GM12875 (cell line): ENCODE data around the gene BACE2.
"Not testable (repeated sequence)": the region's sequence is repeated elsewhere in the genome, so short reads cannot be mapped to it uniquely, and the experiment has no call there.

ENCODE experiments used
- H3K4me3 ChIP-seq: one replicate; pipeline ENCODE4 v1.5.1; 2011; ENCODE audit warnings: low read depth, low read length, control low read depth
- TF ChIP-seq, protein P1 (sequence below): IDR thresholded peaks from 2 replicates; pipeline ENCODE4 v1.5.1; 2011; ENCODE audit warnings: low read depth, mild to moderate bottlenecking, control low read depth, inconsistent platforms, low read length, moderate library complexity, borderline replicate concordance; ENCODE audit not compliant: insufficient read depth

The BACE2 gene

DNA sequence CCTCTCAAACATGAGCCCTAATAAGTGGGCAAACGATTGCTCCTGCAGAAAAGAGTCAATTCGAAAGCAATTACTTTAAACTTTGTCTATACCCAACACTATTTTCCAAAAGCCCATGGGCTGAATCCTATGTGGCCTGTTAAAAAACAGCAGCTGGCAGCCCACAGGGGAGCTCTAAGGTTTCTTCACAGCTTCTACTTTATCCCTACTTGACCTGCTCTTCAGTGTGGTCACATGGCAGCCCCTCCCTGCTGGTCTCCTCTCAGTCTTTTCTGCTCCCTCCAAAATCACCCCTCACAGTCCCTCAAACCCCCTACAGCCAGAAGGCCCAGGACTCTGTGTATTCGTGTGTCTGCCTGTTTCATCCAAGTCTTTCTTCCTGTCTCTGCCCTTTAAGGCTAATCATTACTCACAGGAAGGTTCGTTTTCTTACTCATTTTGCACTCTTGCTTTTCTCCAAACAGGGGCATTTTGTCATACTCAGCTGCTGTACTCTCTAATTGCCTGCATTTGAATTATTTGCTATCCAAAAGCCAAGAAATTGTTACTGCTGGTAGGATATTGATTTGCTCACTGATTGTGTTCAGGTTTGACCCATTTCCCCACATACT is 86.2 kb downstream of the BACE2 start:
- no peak overlapping the region for H3K4me3 ChIP-seq
- TF ChIP-seq, protein P1, sequence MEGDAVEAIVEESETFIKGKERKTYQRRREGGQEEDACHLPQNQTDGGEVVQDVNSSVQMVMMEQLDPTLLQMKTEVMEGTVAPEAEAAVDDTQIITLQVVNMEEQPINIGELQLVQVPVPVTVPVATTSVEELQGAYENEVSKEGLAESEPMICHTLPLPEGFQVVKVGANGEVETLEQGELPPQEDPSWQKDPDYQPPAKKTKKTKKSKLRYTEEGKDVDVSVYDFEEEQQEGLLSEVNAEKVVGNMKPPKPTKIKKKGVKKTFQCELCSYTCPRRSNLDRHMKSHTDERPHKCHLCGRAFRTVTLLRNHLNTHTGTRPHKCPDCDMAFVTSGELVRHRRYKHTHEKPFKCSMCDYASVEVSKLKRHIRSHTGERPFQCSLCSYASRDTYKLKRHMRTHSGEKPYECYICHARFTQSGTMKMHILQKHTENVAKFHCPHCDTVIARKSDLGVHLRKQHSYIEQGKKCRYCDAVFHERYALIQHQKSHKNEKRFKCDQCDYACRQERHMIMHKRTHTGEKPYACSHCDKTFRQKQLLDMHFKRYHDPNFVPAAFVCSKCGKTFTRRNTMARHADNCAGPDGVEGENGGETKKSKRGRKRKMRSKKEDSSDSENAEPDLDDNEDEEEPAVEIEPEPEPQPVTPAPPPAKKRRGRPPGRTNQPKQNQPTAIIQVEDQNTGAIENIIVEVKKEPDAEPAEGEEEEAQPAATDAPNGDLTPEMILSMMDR, result no peak

GRCh38 chr21:41255190-41255589 is 87.2 kb downstream of the BACE2 start:
- TF ChIP-seq, protein P1, result no peak
- no peak overlapping the region for H3K4me3 ChIP-seq

- H3K4me3 ChIP-seq, result not testable (repeated sequence)
Observed at GRCh38 chr21:41256231-41256630, 88.3 kb downstream of the BACE2 start.

GRCh38 chr21:41256771-41257702 is 89.1 kb downstream of the BACE2 start:
- H3K4me3 ChIP-seq, result no peak overlapping the region
- TF ChIP-seq, protein P1, result no peak

DNA sequence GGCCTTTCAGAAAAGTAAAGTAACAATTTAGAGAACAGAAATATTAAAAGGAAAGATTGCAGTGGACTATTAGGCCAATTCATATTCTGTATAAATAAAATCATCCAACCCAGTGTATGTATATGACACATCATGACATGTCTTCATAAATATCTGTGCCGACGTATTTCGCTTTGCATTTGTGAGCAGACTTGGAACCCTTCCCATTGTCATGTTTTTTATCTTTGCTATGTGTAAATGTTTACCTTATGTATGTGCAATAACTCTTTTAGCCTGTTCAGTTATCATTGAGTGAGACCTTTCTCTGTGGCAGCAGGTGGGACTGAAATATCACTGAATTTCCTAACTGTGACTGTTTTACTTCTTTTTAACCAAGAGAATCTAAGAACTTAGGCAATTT is 90.7 kb downstream of the BACE2 start:
- TF ChIP-seq, protein P1, result no peak
- H3K4me3 ChIP-seq, result no peak overlapping the region

DNA sequence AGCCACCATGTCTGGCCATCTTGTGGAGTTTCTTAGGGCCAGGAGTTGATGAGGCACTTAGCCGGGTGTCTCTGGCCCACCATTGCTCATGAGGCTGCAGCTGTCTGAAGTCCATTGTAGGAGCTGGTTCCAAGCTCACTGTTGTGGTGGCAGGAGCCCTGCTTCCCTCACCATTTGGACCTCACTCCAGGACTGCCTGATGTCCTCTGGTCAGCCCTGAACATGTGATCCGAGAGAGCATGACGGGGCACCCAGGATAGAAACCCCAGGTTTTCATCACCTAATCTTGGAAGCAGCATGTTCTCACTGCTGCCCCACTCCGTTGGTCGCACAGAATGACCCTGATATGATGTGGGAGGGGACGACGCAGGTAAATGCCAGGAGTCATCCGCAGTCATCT is 92.5 kb downstream of the BACE2 start:
- TF ChIP-seq, protein P1, result no peak
- H3K4me3 ChIP-seq, result no peak overlapping the region

- H3K4me3 ChIP-seq, result no peak overlapping the region
- TF ChIP-seq, protein P1, result no peak
Observed at GRCh38 chr21:41267346-41267745, 99.4 kb downstream of the BACE2 start.
